HL-60/S4 treated with retinoic acid at 250 ng/mL for 4 days and 3 days (cell line): Measurements from ENCODE around the gene EML1.

Experiments used
- in situ Hi-C: fragments of 300-500 bp; cut with MboI; formaldehyde crosslinking; loops from 2 replicates; pipeline ENCODE4 v1.7.0; 2022; ENCODE audit warnings: low sequenced_read_pairs

Gene EML1

DNA sequence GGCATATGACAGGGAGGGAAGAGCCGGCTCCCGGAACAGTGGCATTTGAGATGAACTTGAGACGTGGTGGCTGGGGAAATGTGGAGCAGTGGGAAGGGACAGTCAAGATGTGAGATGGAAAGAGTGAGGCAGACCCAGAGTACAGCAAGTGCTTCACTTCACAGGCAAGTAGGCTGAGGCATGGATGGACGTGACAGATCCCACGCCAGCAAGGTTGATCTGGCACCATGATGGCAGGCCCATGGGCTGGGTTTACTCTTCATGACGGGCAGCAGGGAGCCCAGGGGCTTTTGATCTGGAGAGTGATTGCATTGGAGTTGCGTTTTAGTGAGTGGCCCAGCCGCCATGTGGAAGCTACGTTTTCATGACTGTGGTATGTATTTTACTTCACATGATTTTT lies 17.9 kb upstream of the EML1 start:
- in situ Hi-C loops: no loop called here

GRCh38 chr14:99777951-99778350 lies 15.3 kb upstream of the EML1 start:
- in situ Hi-C loops: no loop called here

- in situ Hi-C loops: no loop called here
Measured at GRCh38 chr14:99779751-99780150, 13.5 kb upstream of the EML1 start.

DNA sequence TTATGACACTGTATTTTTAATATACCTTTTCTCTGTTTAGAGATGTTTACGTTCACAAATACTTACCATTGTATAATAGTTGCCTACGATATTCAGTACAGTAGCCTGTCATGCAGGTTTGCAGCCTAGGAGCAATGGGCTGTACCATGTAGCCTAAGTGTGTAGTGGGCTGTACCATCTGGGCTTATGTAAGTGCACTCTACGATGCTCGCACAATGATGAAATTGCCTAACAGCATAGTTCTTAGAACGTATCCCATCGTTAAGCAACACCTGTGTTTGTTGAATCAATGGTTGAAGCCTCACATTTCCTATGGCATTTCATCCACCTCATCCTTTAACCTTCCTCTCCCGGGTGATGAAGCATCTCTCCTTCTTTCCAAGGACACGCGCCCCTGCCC lies 12.5 kb upstream of the EML1 start:
- in situ Hi-C loops: no loop called here

DNA sequence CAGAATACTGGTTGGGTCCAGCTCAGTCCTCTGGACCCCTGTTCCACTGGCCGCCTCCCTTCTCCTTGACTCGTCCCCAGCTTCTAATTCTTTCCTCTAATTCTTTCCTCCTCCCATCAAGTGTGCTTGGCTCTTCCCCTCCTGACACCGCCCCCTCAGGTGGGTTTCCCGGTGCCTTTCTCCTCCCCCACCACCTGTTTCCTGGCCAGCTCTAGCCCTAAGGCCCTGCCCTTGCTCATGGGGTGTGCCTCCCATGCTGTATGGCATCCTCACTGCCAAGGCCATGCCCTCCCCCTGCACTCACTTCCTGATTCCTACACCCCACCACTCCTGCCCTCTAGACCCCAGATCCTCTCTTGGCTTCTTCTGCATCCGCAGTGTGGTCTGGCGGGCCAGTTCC lies 12.1 kb upstream of the EML1 start:
- in situ Hi-C loops: no loop called here

- in situ Hi-C loops: no loop called here
Measured at GRCh38 chr14:99781853-99782610, 11.2 kb upstream of the EML1 start.

DNA sequence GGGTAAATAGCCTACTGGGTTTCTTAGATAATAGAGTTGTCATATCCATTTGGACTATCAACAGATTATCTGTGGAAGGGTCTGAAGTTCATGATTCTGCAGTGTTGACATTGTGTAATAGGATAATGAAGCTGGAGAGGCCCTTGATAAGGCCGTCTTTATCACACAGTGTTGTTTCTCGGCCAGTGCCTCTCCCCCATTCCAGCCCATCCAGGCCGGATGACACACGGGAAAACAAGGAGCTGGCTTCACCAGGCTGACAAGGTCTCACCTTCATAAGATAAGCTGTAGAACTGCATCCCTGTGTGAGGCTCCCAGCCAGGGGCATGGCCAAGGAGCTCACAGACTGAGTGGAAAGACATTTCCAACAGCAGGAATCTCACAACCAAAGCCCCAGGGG lies 8.7 kb upstream of the EML1 start:
- in situ Hi-C loops: no loop called here

- in situ Hi-C loops: no loop called here
Measured at GRCh38 chr14:99785426-99785825, 7.8 kb upstream of the EML1 start.

- in situ Hi-C loops: no loop called here
Measured at GRCh38 chr14:99786511-99786989, 6.7 kb upstream of the EML1 start.

GRCh38 chr14:99788713-99789112 lies 4.5 kb upstream of the EML1 start:
- in situ Hi-C loops: no loop called here

- in situ Hi-C loops: no loop called here
Measured at GRCh38 chr14:99789581-99789980, 3.6 kb upstream of the EML1 start.

GRCh38 chr14:99790201-99790977 lies 2.8 kb upstream of the EML1 start:
- in situ Hi-C loops: no loop called here

DNA sequence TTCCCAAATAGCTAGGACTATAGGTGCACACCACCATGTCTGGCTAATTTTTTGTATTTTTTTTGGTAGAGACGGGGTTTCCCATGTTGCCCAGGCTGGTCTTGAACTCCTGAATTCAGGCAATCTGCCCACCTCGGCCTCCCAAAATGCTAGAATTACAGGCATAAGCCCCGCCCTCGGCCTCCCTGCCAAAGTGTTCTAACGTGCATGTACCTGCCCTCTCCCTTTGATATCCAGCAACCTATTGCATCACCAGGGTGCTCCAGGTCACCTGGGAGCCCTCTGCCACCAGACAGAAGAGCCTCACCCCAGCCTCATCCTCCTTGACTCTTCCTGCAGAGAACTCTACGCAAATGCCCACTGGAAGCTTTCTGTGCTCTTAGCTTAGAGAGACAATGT lies 2.2 kb upstream of the EML1 start:
- in situ Hi-C loops: no loop called here

- in situ Hi-C loops: no loop called here
Measured at GRCh38 chr14:99791476-99792209, 1.6 kb upstream of the EML1 start.

- in situ Hi-C loops: no loop called here
Measured at GRCh38 chr14:99792210-99792535, 1.0 kb upstream of the EML1 start.

DNA sequence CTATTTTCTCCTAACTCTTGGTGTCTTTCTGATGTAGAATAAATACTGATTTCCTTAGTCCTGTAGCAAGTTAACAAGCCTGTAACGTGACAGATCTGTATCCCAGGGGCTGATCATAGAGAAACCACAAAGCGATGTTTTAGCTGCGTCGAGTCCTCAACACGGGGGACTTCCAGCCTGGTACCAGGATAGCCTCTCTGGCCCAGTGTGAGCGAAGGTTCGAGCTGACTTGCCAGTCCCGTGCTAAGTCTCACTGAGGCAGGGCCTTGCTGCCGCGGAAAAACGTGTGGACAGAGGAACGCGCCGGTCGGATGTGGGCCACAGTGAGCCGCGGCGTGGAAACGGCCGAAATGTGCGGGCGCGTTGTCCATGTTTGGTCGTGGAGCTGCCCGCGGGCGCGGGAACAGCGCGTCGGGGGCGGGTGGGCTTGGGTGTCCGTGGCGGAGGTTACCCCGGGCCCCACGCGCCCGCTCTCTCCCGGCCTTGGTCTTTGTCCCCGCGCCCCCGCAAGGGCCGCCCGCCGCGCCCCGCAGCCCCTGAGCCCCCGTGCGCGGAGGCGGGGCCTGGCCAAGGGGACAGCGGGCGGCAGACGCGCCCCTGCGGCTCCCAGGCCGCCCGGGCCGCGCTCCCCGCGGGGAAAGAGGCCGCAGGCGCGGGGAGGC lies 531 bp upstream of the EML1 start:
- in situ Hi-C loops: no loop called here

- in situ Hi-C loops: no loop called here
Measured at GRCh38 chr14:99794151-99794780, 1.1 kb downstream of the EML1 start.

- in situ Hi-C loops: no loop called here
Measured at GRCh38 chr14:99795046-99795445, 1.8 kb downstream of the EML1 start.

DNA sequence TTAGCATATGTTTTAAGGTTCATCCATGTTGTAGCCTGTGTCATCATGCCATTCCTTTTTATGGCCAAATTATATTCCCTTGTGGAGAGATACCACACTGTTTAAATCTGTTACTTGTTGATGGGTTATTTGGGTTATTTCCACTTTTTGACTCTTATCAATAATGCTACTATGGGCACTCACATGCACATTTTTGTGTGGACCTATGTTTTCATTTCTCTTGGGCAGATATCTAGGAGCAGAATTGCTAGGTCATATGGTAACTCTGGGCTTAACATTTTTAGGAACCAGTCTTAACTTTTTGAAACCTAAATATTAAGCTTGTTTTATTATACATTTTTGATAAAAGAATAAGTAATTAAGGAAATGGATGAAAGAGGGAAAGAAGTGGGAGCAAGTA lies 4.0 kb downstream of the EML1 start:
- in situ Hi-C loops: no loop called here

DNA sequence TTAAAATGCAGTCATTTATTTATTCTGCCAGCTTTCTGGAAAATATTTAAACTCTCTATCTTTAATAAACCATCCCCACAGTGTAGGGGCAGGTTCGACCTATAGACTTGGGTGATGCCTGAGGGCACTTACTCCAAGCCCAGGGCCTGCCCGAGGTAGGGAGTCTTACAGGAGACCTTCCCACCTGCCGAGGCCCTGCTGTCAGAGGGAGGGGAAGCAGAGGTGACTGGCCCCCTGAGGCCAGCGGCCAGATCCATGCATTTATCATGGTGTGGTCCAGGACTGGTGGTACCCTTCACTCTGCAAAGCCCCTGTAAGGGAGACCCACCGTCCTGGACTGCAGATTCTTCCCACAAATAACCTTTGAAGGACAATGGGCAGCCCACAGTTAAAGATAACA lies 7.6 kb downstream of the EML1 start:
- in situ Hi-C loops: no loop called here
